K562 (cell line): ENCODE data around the gene ZNF554.

ENCODE experiments used
- GATA2 ChIP-seq: sonication (generic); formaldehyde crosslinking; IDR thresholded peaks from 2 replicates; pipeline ENCODE4 v1.4.0; 2020; ENCODE audit warnings: mild to moderate bottlenecking, missing genetic modification reagents
- SETDB1 ChIP-seq: IDR thresholded peaks from one replicate; pipeline ENCODE4 v1.6.1; 2012; ENCODE audit warnings: low read length, control low read depth, inconsistent platforms
- ZNF512 ChIP-seq: IDR thresholded peaks from 2 replicates; pipeline ENCODE4 v1.6.1; 2016; ENCODE audit warnings: missing genetic modification characterization, missing compliant biosample characterization

- TF ChIP-seq GATA2 (no peak), ZNF512 (tag) (no peak), SETDB1 (no peak)
These were observed 37.2 kb upstream of the ZNF554 start for GRCh38 chr19:2782329-2782935.
